K562 (cell line): ENCODE measurements around the gene BRSK1. TPM values are rescaled to one million over a fixed set of nuclear protein-coding genes. Genes with fewer than 3 reads are reported as not detected.
A peak's percentile ranks its signal among the peaks of the same experiment; 100 is the strongest.

Experiments used
- ATAC-seq: fragments of 200-7000 bp; cut with Tn5 transposase; 3 replicates; pipeline ENCODE4 v1.9.1; 2020; ENCODE audit warnings: moderate library complexity
- BruUV-seq: library from RNA; stranded (reverse); fragments of 400-500 nt; replicated peaks from 2 replicates; lab custom pipeline; 2021; lab: Mats Ljungman, UMichigan
- CTCF ChIA-PET: fragments of 300-600 bp; formaldehyde crosslinking; extraction: SDS; loops from one replicate; lab custom pipeline; 2021; ENCODE audit warnings: low intra/inter-chr PET ratio; lab: Yijun Ruan, JAX
- POLR2A ChIA-PET: fragments of 300-600, 350-650 bp; sonication (Branson Sonifier 250); formaldehyde crosslinking; extraction: SDS; loops from one replicate; lab custom pipeline; 2021; ENCODE audit warnings: antibody characterized with exemption, inconsistent platforms; lab: Yijun Ruan, JAX
- DNase-seq, 4 experiments: peaks; one replicate each; pipeline versions ENCODE4 v3.0.0 to v3.0.0-alpha.2; 2011 to 2018; ENCODE audit warnings: low spot score in 3 of 4, mixed read lengths in 3 of 4; ENCODE audit errors: extremely low read depth in 1 of 4
- FAIRE-seq: peaks from 2 replicates; lab custom pipeline; 2011; peaks lifted over from hg19 to GRCh38; lab: Jason Lieb, UNC
- H2AFZ ChIP-seq: 2 replicates; pipeline ENCODE4 v1.6.0; 2011; ENCODE audit warnings: low read depth, low read length, control low read depth, inconsistent platforms
- H3K27ac ChIP-seq: fragments of 200-600 bp; 3 replicates; pipeline ENCODE4 v1.8.0; 2011; ENCODE audit warnings: low read depth, mild to moderate bottlenecking, control low read depth, inconsistent platforms, low read length, moderate library complexity, mixed read lengths; ENCODE audit errors: extremely low read depth
- H3K27me3 ChIP-seq, 2 experiments: fragments of 300-600 bp in 1 of 2; 2 replicates in 1 of 2; 3 replicates in 1 of 2; pipeline versions ENCODE4 v1.6.0 to v1.8.0; 2011; ENCODE audit warnings: inconsistent platforms in 2 of 2, low read length in 2 of 2, mild to moderate bottlenecking in 1 of 2, mixed read lengths in 1 of 2, moderate library complexity in 1 of 2; ENCODE audit not compliant: control insufficient read depth in 2 of 2, insufficient read depth in 2 of 2
- H3K36me3 ChIP-seq: fragments of 300-600 bp; 3 replicates; pipeline ENCODE4 v1.8.0; 2011; ENCODE audit warnings: mild to moderate bottlenecking, low read length, inconsistent platforms; ENCODE audit not compliant: control insufficient read depth, insufficient read depth
- H3K4me1 ChIP-seq, 2 experiments: fragments of 200-600 bp in 1 of 2; replicated peaks in 1 of 2; 2 replicates in 1 of 2; 3 replicates in 1 of 2; pipeline versions ENCODE4 v1.5.1 to v1.8.0; 2011; ENCODE audit warnings: inconsistent platforms in 2 of 2, low read length in 2 of 2, mild to moderate bottlenecking in 1 of 2, mixed read lengths in 1 of 2, moderate library complexity in 1 of 2; ENCODE audit not compliant: control insufficient read depth in 2 of 2, insufficient read depth in 2 of 2
- H3K4me2 ChIP-seq: 2 replicates; pipeline ENCODE4 v1.6.1; 2011; ENCODE audit warnings: low read length, control low read depth, inconsistent platforms, mixed read lengths; ENCODE audit not compliant: insufficient read depth
- H3K4me3 ChIP-seq: fragments of 200-600 bp; sonication (generic), shearing (Covaris generic); 2 replicates; pipeline ENCODE4 v1.5.1; 2016; ENCODE audit warnings: control low read depth, inconsistent platforms
- H3K79me2 ChIP-seq: fragments of 200-600 bp; 3 replicates; pipeline ENCODE4 v1.8.0; 2011; ENCODE audit warnings: low read length, inconsistent platforms; ENCODE audit not compliant: control insufficient read depth, insufficient read depth
- H3K9ac ChIP-seq, 2 experiments: 2 replicates each; pipeline versions ENCODE4 v1.6.0 to v1.6.1; 2011; ENCODE audit warnings: low read depth in 2 of 2, low read length in 2 of 2, control low read depth in 1 of 2, inconsistent platforms in 1 of 2, mild to moderate bottlenecking in 1 of 2, mixed read lengths in 1 of 2; ENCODE audit not compliant: insufficient read depth in 1 of 2
- H3K9me1 ChIP-seq: one replicate; pipeline ENCODE4 v1.6.0; 2011; ENCODE audit warnings: inconsistent platforms, mild to moderate bottlenecking, low read length, moderate library complexity; ENCODE audit not compliant: control insufficient read depth, insufficient read depth
- H3K9me3 ChIP-seq: replicated peaks from 2 replicates; pipeline ENCODE4 v1.5.1; 2011; ENCODE audit warnings: low read depth, low read length, inconsistent platforms; ENCODE audit not compliant: control insufficient read depth, insufficient read depth
- H4K20me1 ChIP-seq: replicated peaks from 2 replicates; pipeline ENCODE4 v1.6.1; 2011; ENCODE audit warnings: low read length, inconsistent platforms, mixed read lengths; ENCODE audit not compliant: control insufficient read depth, insufficient read depth
- POLR2B ChIP-seq: fragments of 450-650 bp; IDR thresholded peaks from 2 replicates; pipeline ENCODE4 v1.6.1; 2018; ENCODE audit warnings: low read depth; ENCODE audit not compliant: partially characterized antibody
- TAL1 ChIP-seq: fragments of 450-650 bp; IDR thresholded peaks from 2 replicates; pipeline ENCODE4 v1.6.1; 2016; ENCODE audit warnings: mild to moderate bottlenecking
- ZFP36 ChIP-seq: fragments of 150-350 bp; IDR thresholded peaks from 2 replicates; pipeline ENCODE4 v1.6.1; 2018; ENCODE audit warnings: low read length, low read depth; ENCODE audit not compliant: partially characterized antibody
- WGBS: fragments of 100-300 bp; shearing (Covaris generic); methylation state at CpG from one replicate; pipeline ENCODE4 v1.1.6; 2016; ENCODE audit warnings: low coverage, mixed read lengths; ENCODE audit not compliant: insufficient coverage; ENCODE audit errors: missing lambda C conversion rate; 5-methylcytosine and 5-hydroxymethylcytosine counted together
- in situ Hi-C: fragments of 300-500 bp; cut with MboI; formaldehyde crosslinking; loops from 4 replicates; pipeline ENCODE4 v1.15.0; 2018; ENCODE audit warnings: inconsistent platforms, mixed read lengths
- intact Hi-C: fragments of 100-400 bp; cut with micrococcal nuclease; formaldehyde crosslinking; loops from 2 replicates; pipeline ENCODE4 v1.14.2; 2022
- polyA plus RNA-seq, 8 experiments: library from polyadenylated mRNA; depleted of rRNA in 4 of 8; stranded (reverse) in 5 of 8; unstranded in 3 of 8; fragments of >200 nt; fragmentation: Nextera tagmentation in 2 of 8; fragmentation: Illumina TruSeq in 1 of 8; extraction: Ambion mirVana in 2 of 8; extraction: Trizol in 1 of 8; gene quantifications; 2 replicates each; pipeline versions ENCODE4 v1.2.1 to v1.2.3, GENCODE V29; 2011 to 2014; ENCODE audit warnings: inconsistent platforms in 1 of 8, missing spikeins in 1 of 8
- total RNA-seq, 7 experiments: library from RNA; depleted of rRNA in 6 of 7; stranded (reverse); fragments of >200 nt in 6 of 7; fragmentation: Illumina TruSeq in 2 of 7; extraction: Trizol in 2 of 7; gene quantifications; 2 replicates each; pipeline versions ENCODE4 v1.2.1 to v1.2.3, GENCODE V29; 2011 to 2021; ENCODE audit warnings: low replicate concordance in 1 of 7
- TF ChIP-seq, protein P1 (sequence below): fragments of 450-650 bp; IDR thresholded peaks from 2 replicates; pipeline ENCODE4 v1.6.1; 2016
- TF ChIP-seq, protein P2 (sequence below): sonication (generic); IDR thresholded peaks from 2 replicates; pipeline ENCODE4 v1.6.1; 2016

The BRSK1 gene
- total and polyA plus RNA-seq, 9 of the 15 experiments (the other 6 are each of a cell fraction or from before 2014, with no cell fraction given) = 1.7 to 9.3 (median 3.8) TPM; not detected in 2

DNA sequence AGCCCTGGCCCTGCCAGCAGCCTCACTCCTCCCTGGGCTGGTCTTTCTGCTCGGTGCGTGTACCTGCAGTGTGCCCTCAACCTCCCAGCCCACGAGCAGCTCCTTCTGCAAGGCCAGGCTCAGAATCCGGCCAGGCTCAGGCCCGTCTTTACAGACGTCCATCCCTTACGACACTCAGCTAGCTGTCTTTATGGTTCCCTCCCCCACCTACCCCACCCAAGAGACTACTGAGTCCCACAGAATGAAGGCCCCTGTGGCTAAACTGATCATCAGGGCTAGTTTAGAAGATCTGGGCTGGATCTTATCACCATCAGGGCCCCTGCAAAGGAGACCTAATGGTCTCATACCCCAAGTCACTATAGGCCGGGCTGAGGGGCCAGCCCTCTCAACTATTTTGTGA, 30.6 kb downstream of the BRSK1 start:
- in situ Hi-C loops = no loop called here
- no peaks in the 10 kb centered on the region for H3K36me3 ChIP-seq
- CTCF ChIA-PET = no interaction called here
- no peaks in the 10 kb centered on the region for H3K9me1 ChIP-seq
- peak in 3 of 4 experiments; percentile 38 to 40 (median 39) for DNase-seq
- peaks cover 9 to 39% of the 10 kb centered on the region in 2 experiments; a peak in 4 of 5 replicates for H3K4me1 ChIP-seq
- H2AFZ ChIP-seq = peak overlapping the region; percentile 80
- 40% methylated on average over 8 of the region's 8 CpGs for WGBS
- POLR2A ChIA-PET = interaction anchor here (1.0 to 3.0 kb wide), 5 partner anchors 10 to 85 kb away, joined by 3 to 7 read pairs (median 3); partner anchors contain the start of genes PPP6R1 and TMEM150B
- no peaks in the 10 kb centered on the region for H4K20me1 ChIP-seq
- H3K27me3 ChIP-seq = no peaks in the 10 kb centered on the region
- TF ChIP-seq, protein P1, sequence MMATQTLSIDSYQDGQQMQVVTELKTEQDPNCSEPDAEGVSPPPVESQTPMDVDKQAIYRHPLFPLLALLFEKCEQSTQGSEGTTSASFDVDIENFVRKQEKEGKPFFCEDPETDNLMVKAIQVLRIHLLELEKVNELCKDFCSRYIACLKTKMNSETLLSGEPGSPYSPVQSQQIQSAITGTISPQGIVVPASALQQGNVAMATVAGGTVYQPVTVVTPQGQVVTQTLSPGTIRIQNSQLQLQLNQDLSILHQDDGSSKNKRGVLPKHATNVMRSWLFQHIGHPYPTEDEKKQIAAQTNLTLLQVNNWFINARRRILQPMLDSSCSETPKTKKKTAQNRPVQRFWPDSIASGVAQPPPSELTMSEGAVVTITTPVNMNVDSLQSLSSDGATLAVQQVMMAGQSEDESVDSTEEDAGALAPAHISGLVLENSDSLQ = no peak
- TF ChIP-seq POLR2B (no peak), ZFP36 (no peak), TAL1 (no peak)
- TF ChIP-seq, protein P2, sequence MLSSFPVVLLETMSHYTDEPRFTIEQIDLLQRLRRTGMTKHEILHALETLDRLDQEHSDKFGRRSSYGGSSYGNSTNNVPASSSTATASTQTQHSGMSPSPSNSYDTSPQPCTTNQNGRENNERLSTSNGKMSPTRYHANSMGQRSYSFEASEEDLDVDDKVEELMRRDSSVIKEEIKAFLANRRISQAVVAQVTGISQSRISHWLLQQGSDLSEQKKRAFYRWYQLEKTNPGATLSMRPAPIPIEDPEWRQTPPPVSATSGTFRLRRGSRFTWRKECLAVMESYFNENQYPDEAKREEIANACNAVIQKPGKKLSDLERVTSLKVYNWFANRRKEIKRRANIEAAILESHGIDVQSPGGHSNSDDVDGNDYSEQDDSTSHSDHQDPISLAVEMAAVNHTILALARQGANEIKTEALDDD = peak; percentile 48; the same call in 1 of the 2 replicates
- H3K9ac ChIP-seq = peak overlapping the region; percentile 12 to 79; a peak in 3 of 4 replicates
- peak overlapping the region; percentile 27; the same call in 1 of the 2 replicates for H3K4me2 ChIP-seq
- ATAC-seq = peak; percentile 70
- H3K27ac ChIP-seq = peak overlapping the region; percentile 65
- BruUV-seq = no TSS peak
- intact Hi-C loops = no loop called here
- FAIRE-seq = no peak
- no peaks in the 10 kb centered on the region for H3K9me3 ChIP-seq
- H3K4me3 ChIP-seq = no peak overlapping the region
- no peaks in the 10 kb centered on the region for H3K79me2 ChIP-seq
